ENCODE data around the gene VTN.

GRCh38 chr17:28330671-28331070 is 39.4 kb downstream of the VTN start:
- no peak for TF ChIP-seq TAF1 (IDR thresholded peaks at IDR 0.05; ENCODE audit: borderline replicate concordance, low read depth, low read length)
- no peak for TF ChIP-seq POLR2A (IDR thresholded peaks at IDR 0.05; ENCODE audit: low read depth, low read length)
